HS-27A (cell line): ENCODE measurements around the gene ZNF580.

Source experiments
- DNase-seq: peaks from one replicate; pipeline ENCODE4 v3.0.0-alpha.2; 2012; ENCODE audit warnings: low read depth, missing footprints

ZNF580 gene

GRCh38 chr19:55647732-55648584 is 7.2 kb downstream of the ZNF580 start, which contains the start of gene CCDC106:
Gene CCDC106 (plus strand): TSS chr19:55648212. CDS start chr19:55649047, 835 bp downstream.
- DNase-seq = no peak

DNA sequence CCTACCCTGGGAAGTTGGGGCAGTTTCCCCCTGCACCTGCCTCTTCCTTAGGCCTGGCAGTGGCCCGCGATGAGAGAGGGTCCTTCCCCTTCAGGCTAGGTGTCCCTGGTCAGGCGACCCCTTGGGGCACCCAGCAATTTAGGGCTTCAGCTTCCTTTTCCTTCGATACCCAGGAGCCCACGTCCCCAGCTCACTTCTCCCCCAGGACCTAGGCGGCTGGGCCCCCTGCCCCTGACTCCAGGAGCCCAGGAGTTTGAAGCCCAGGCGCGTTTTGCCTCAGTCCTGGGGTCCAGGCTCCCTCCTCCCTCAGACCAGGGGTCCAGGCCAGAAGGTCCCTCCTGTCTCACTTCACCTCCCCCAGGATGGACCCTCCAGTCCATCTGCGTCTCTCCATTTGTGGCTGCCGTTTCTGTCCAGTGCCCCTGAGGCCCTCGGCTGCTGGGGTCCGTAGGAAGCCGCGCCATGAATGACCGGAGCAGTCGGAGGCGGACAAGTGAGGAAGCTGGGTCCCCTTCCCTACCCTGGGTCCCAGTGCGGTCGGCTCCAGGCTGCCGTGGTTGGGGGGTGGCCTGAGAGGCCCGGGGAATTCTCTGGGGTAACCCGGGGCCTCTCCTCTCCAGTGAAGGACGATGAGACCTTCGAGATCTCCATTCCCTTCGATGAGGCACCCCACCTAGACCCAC is 7.9 kb downstream of the ZNF580 start:
- DNase-seq = no peak

- no peak for DNase-seq
Observed at GRCh38 chr19:55649268-55650125, 8.7 kb downstream of the ZNF580 start.

DNA sequence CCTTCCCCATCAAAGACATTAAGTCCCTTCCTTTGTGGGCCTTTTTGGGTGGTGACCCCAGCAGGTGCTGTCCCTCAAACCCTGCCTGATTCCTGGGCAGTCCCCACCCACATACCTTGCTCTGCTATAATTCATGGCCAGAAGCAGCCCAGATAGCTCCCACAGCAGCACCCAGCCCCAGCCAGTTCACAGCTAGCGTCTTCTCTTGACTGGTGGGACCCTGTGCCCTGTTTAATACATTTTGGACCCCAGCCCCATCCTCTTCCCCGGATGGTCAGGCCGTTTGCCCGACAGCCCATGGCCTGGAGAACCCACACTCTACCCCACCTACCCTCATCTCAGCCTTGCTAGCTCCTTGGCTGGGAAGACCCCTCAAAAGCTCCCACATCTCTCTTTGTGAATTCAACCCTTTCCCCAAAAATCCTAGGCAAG is 9.3 kb downstream of the ZNF580 start:
- DNase-seq = no peak

- no peak for DNase-seq
Observed at GRCh38 chr19:55650602-55651230, 9.9 kb downstream of the ZNF580 start.

- no peak for DNase-seq
Observed at GRCh38 chr19:55651236-55651635, 10.4 kb downstream of the ZNF580 start.

- DNase-seq = no peak
Observed at GRCh38 chr19:55652311-55653128, 11.7 kb downstream of the ZNF580 start.

DNA sequence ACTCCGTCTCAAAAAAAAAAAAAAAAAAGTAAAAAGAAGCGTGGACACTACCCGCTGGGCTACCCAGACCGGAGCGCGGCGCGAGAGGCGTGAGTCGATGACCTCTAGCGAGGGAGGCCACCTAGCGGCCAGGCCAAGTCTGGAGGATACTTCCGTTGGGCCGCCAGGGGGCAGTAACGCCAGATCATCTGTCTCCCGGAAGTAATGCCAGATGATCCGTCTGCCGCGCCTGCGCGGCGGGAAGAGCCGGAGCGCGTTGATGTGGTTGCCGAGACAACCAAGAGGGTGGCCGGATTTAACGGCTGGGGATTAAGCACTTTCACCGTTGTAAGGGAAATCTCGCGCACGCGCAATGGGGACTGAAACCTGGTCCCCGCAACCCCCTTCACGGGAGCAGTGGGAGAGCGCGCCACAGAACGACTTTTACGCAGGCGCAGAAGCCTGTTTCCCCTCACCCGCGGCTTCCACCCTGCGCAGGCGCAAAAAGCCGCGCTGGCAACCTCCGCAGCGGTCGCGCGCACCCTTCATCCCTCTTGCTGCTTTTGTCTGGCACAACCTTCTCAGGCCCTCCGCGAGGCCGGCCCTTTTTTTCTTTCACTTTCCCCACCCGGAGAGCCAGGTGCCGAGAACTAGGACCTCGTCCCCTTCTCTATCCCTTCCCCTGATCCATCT is 13.0 kb downstream of the ZNF580 start:
- DNase-seq = peak; percentile 99

- peak; percentile 100 for DNase-seq
Observed at GRCh38 chr19:55654323-55654867, 13.6 kb downstream of the ZNF580 start.

DNA sequence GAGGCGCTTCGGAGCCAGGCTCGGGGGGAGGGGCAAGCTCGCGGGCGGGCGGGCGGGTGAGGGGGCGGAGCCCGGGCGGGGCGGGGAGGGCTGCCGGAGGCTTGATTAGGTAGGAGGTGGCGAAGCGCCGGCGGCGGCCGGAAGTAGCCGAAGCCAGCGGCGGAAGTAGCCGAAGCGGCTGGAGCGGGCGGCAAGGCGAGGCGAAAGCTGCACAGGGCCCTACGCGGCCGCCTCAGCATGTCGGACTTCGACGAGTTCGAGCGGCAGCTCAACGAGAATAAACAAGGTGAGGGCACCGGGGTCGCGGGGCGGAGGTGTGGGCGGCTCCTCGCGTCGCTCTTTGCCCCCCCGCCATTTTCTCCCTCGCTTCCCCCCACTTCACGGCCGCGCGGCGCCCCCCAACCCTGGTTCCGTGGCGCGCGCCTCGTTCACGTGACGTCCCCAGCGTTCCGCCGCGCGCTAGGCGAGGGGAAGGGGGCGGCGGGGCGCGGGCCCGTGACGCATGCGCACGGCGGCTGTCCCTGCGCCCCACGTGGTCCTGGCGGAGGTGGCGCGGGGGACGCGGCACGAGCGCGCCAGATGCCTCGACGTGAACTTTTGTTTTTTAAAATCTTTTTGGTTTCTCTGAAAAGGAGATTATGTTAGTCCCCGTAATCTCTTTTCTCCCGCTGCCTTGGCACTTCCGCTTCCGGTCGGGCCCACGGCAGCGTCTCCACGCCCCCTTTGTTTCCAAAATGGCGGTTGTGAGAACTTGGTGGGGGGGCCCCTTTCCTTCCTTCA is 14.3 kb downstream of the ZNF580 start, which contains the start of gene U2AF2:
Gene U2AF2, plus strand, starts transcription at position 168 of the 780 bp plus-strand sequence. Its CDS starts 70 bp downstream, at position 238.
- DNase-seq = peak; percentile 81

DNA sequence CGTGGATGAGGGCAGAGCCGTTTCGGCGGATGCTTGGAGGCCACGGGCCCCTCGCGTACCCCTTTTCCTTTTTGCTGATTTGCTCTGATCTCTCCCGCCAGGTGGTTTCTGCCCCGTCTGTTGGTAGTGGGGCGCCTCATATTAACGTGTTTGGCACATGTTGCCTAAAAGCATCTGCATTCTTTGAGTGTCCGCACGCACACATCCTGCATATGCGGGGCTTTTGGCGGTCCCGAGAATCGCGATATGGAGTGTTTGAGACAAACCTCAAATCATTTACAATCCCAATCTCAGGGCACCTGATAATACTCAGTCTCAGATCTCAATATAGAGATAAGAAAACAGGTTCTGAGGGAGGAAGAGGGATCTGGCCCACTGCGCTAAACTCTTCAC is 14.8 kb downstream of the ZNF580 start:
- DNase-seq = no peak

- DNase-seq = no peak
Observed at GRCh38 chr19:55656552-55656951, 15.8 kb downstream of the ZNF580 start.

- DNase-seq = no peak
Observed at GRCh38 chr19:55656988-55657747, 16.4 kb downstream of the ZNF580 start.

DNA sequence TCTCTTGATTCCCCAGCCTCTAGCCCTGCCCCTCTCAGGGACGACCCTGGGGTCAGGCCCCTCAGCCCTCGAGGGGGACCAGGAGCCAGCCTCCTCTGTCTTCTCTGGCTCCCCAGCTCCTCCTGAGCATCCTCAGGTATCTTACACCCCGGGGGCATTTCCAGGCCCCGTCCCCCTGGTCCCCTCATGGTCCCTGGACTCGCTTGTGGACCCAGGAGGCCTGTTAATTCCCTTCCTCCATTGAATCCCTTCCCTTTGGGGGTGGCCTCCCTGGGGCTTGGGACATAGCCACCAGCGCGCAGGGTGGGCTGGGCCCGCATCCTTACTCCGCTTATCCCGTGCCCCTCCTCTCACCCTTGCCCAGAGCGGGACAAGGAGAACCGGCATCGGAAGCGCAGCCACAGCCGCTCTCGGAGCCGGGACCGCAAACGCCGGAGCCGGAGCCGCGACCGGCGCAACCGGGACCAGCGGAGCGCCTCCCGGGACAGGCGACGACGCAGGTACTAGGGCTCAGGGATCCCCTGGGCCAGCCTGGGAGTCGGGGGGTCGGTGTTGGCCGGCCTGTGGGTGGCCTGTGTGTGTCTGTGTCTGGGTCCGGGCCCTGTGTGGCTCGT is 18.2 kb downstream of the ZNF580 start:
- DNase-seq = no peak

DNA sequence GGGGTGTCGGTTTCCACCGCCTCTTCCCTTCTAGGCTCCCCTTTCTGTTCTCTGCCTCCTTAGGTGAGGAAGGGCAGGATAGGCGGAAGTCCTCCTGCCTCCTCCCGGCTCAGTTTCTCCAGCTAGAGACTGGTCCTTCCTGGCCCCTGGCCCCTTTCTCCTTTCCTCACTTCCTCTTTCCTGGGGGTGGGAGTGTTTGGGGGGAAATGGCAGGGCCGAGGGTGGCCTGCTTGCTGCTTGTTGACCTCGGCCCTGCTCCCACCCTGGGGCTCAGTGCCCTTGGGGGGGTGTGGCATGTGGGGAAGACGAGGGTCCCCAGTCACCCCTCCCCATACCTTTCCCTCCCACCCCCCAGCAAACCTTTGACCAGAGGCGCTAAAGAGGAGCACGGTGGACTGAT is 19.0 kb downstream of the ZNF580 start:
- no peak for DNase-seq

- no peak for DNase-seq
Observed at GRCh38 chr19:55660404-55660803, 19.6 kb downstream of the ZNF580 start.

DNA sequence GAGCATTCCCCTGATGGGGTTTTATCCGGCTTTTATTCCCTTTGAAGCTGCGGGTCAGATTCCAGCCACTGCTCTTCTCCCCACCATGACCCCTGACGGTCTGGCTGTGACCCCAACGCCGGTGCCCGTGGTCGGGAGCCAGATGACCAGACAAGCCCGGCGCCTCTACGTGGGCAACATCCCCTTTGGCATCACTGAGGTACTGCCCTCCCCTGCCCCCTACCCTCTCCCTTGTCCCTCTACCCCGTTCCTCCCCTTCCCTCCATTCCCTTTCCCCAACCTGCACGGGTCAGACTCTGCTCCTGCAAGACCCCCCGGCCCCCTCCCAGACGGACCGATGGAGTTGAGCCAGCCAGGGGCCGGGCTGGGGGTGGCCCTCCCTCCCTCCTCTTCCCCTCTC is 20.2 kb downstream of the ZNF580 start:
- no peak for DNase-seq

DNA sequence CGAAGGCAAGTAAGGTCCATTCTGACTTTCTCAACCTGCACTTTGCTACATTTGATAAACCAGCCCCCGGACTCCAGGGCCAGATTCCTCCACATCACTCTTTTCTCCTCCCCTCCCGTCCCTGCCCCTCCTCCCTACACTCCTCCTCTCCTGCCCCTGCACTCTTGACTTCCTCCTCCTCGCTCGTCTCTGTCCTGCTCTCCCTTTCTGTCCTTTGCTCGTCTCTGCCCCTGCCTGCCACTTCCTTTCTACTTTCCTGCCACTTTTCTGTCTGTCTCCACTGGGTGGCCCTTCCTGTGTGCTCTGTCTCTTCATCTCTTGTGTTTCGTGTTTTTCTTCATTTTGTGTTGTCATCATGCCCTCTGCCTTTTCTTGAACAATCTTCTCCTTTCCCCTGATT is 21.0 kb downstream of the ZNF580 start:
- no peak for DNase-seq
